Occipital lobe (tissue), 2 donors: Measurements from ENCODE around the gene ITGB1BP1. TPM values are rescaled to one million over a fixed set of nuclear protein-coding genes. Genes with fewer than 3 reads are reported as not detected.

Source experiments
- DNase-seq: peaks from one replicate; lab custom pipeline; 2025; lab: John Stamatoyannopoulos, UW
- total RNA-seq: library from RNA; depleted of rRNA; stranded (reverse); fragments of >200 nt; gene quantifications from one replicate; pipeline ENCODE4 v1.2.3, GENCODE V29; 2014

Gene ITGB1BP1
- total RNA-seq, 1 donor from 2014 or later = 60.7 TPM

DNA sequence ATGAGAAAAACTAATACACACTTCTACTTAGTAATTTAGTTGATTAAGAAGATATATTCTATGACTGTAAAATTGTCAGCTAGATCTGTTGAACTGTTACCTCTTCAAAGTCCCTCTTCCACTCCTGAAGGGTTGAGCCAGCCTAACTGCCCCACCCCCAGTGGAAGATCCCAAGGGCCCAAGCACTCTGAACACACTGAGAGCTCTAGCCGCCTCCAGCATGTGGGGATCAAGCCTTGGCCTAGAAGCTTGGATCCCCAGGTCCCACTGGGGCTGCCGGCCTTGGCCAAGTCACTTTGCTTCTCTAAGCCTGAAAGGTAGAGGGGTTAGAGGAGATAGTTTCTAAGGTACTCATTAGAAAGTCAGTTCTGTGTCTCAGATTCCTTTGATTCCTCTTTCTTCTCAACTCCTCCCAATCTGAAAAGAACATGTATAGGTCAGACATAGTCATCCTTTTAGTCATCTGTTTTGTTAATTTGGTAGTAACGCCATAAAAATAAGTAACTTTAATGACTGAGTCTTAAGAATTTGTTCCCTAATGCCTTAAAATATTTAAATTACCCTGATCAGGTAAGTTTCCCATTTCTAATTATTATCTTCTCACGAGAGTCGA lies 5.7 kb upstream of the ITGB1BP1 start:
- no peak for DNase-seq

GRCh38 chr2:9424447-9425164 lies 1.3 kb upstream of the ITGB1BP1 start:
- DNase-seq = no peak

DNA sequence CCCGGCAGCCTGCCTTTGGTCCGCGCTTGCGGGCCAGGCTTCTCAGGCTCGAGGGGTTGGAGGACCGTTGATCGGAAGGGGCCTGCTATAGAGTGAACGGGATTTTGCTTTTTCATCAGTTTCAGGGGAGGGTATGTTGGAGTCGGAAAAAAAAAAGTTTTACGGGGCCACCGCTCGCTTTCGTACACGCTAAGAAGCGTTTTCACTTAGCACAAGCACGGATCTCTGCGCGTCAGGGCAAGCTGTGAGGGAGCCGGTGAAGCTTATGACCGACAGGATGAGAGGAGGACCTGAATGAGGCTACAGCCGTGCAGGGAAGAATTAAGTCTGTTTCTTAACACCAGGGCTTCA lies 569 bp upstream of the ITGB1BP1 start:
- DNase-seq = no peak

- peak; percentile 56 for DNase-seq
Measured at GRCh38 chr2:9422321-9423099, 818 bp downstream of the ITGB1BP1 start.

DNA sequence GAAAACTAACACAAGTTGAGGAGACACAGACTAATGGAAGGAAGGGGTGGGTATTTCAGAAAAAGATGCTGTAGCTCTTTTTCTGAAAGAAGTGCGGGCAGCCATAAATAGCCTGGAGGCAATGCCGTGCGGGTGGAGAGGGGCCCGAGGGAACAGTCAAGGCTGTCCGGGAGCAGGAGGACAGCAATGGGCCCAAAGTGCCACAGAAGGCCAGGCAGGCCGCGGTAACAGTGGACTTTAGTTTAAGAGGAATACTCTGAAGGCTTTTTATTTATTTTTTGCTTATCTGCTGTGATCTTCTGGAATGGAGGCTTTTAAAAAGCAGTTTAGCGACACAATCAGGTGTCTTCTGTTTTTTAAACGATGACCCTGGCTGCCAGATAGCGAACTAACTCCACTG lies 2.8 kb downstream of the ITGB1BP1 start:
- DNase-seq = no peak

DNA sequence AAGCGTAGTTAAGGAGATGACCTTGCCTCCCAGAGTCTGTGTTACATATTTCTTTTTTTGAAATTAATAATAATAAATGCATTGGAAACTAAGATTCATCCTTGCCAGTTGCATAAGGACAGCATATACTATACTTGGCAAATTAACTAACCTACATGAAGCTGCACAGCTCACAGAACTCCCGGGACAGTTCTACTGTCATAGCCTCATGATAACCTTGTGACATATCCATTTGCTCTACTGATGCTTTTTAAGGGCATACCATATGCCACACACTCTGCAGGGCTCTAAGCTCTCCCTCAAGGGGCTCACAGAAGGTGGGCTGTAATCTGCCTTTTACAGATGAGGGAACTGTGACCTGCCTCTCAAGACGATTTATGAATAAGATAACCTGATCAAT lies 3.8 kb downstream of the ITGB1BP1 start:
- no peak for DNase-seq

DNA sequence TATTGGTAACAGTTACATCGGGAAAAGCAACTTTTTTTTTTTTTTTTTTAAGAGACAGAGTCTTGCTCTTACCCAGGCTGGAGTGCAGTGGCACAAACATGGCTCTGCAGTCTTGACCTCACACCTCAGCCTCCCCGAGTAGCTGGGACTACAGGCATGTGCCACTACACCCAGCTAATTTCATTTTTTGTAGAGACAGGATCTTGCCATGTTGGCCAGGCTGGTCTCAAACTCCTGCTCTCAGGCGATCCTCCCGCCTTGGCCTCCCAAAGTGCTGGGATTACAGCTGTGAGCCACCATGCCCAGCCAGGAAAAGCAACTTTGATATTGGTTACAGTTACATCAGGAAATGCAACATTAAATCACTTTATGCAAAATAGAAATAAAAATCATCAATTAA lies 4.6 kb downstream of the ITGB1BP1 start:
- DNase-seq = no peak

DNA sequence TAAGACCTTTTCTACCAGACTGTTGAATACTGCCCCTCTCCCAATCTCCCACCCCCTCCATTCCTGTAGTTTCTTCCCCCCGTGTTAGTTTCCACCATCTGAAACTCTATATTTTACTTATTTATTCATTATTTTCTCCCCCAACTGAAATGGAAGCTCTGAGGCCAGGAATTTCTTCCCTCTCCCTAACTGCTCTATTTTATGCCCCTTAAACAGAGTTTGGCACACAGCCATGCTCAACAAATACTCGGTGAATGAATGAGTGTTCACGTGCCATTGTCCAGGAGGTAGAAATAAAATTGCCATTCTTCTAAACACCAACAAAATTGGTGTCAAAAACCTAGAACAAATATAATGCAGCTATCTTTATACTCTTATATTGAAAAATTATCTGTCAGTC lies 5.6 kb downstream of the ITGB1BP1 start:
- no peak for DNase-seq

DNA sequence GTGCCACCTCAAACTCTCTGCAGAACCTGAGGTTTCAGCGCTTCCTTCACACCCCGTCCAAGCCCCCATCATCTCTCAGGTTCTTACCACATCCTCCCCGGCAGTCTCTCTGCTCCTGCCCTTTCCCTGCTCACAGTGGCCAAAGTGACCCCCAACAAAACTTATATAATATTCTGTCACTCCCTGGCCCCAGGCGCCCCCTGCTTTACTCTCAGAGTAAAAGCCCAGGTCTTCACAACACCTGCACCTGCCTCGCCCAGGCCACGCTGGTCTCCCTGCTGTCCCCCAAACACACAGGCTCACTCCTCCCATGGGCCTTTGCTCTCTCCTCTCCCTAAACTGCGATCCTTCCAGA lies 6.4 kb downstream of the ITGB1BP1 start:
- no peak for DNase-seq

DNA sequence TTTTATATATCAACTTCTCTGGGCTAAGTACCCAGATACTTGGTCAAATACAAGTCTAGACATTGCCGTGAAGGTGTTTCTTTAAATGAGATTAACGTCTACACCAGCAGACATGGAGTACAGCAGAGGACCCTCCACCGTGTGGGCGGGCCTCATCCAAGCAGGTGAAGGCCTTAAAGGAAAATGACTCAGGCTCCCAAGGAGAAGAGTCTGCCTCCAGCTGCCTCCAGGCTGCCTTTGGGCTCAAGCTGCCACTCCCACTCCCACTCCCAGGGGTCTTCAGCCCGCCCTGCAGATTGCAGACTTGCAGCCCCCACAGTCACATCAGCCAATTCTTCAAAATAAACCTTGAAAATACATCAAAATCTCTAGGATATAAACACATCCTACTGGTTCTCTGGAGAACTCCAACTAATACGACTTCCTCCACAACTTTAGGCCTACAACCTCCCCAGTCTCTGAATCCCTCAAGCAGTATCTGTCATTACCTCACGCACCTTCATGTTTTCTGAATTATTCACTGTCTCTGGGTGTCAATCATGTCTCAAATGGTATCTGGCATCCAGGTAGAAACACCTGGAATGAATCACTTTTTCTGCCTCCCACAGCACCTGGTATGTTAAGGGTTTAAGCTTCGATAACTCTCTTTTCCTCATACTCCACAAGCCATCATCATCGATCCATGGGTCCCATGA lies 6.9 kb downstream of the ITGB1BP1 start:
- no peak for DNase-seq

DNA sequence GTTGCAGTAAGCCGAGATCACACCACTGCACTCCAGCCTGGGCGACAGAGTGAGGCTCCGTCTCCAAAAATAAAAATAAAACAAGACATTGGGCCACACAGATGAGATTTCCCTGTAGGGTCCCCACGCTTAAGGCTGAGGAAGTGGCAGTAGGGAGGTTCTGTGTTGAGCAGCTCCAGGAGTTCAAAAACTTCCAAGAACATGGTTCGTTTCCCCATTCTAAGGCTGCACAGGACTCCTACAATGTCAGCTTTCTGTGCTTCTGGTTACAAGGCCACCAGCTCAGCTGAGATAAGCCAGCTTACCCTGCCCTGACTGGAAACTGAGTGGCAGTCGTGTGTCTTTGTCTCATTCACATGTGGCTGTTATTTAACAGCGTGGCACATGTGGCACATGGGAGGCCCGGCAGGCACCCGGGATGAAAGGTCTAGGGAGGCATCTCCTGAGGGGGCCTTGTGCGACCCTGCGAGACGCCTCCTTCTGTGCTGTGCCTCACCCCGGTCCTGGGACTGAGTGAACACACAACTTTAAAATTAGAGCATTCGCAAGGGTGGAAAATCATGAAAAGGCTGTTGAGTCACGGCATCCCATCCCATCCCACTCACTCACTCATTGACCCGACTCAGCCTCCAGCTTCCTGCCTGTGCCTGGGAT lies 7.7 kb downstream of the ITGB1BP1 start:
- DNase-seq = no peak

GRCh38 chr2:9412781-9413180 lies 10.5 kb downstream of the ITGB1BP1 start:
- no peak for DNase-seq

GRCh38 chr2:9410108-9410507 lies 13.2 kb downstream of the ITGB1BP1 start:
- no peak for DNase-seq

- DNase-seq = peak; percentile 56
Measured at GRCh38 chr2:9408641-9409151, 14.6 kb downstream of the ITGB1BP1 start.

GRCh38 chr2:9407363-9407811 lies 15.9 kb downstream of the ITGB1BP1 start:
- no peak for DNase-seq

- no peak for DNase-seq
Measured at GRCh38 chr2:9406529-9407362, 16.6 kb downstream of the ITGB1BP1 start.

- DNase-seq = no peak
Measured at GRCh38 chr2:9405636-9406035, 17.7 kb downstream of the ITGB1BP1 start.

DNA sequence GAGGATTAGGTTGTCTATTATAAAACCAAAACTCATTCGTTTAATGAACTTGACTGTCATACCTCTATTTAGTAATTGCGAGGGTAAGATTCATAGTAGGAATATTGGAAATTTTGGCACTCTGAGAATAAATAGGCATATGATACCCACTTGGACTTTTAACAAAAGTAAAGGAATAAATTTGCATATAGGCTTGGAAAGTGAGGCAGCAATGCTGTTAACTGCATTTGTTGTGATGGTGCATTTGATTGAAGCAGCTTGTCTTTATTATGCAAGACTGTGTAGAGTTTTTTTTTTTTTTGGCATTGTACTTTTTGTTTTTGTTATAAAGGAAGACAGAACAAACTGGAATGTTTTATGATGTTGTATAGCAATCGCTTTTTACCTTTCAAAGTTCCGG lies 18.9 kb downstream of the ITGB1BP1 start:
- no peak for DNase-seq

- no peak for DNase-seq
Measured at GRCh38 chr2:9403924-9404323, 19.4 kb downstream of the ITGB1BP1 start.

GRCh38 chr2:9401646-9402371 lies 21.5 kb downstream of the ITGB1BP1 start:
- no peak for DNase-seq
